HUES48 (cell line): ENCODE measurements around the gene TLR4.

Experiments used
- H3K27ac ChIP-seq: one replicate; pipeline ENCODE4 v1.7.0; 2013; ENCODE audit warnings: low read depth, low read length, inconsistent platforms
- H3K27me3 ChIP-seq: 2 replicates; pipeline ENCODE4 v1.6.1; 2013; ENCODE audit warnings: mild to moderate bottlenecking, low read length; ENCODE audit not compliant: control insufficient read depth, insufficient read depth
- H3K36me3 ChIP-seq: 2 replicates; pipeline ENCODE4 v1.6.1; 2013; ENCODE audit warnings: low read length; ENCODE audit not compliant: control insufficient read depth, insufficient read depth
- H3K4me1 ChIP-seq: 2 replicates; pipeline ENCODE4 v1.6.1; 2013; ENCODE audit warnings: mild to moderate bottlenecking, low read length; ENCODE audit not compliant: control insufficient read depth, insufficient read depth
- H3K4me3 ChIP-seq: 2 replicates; pipeline ENCODE4 v1.5.1; 2013; ENCODE audit warnings: mild to moderate bottlenecking, low read depth, low read length
- H3K9ac ChIP-seq: 2 replicates; pipeline ENCODE4 v1.6.1; 2013; ENCODE audit warnings: mild to moderate bottlenecking, low read depth, low read length, moderate library complexity
- H3K9me3 ChIP-seq: 2 replicates; pipeline ENCODE4 v1.6.1; 2013; ENCODE audit warnings: low read length; ENCODE audit not compliant: control insufficient read depth, insufficient read depth

Gene TLR4

GRCh38 chr9:117714282-117714681 is 10.1 kb downstream of the TLR4 start:
- H3K9ac ChIP-seq = no peak overlapping the region
- H3K9me3 ChIP-seq = no peaks in the 10 kb centered on the region
- H3K4me1 ChIP-seq = no peaks in the 10 kb centered on the region
- H3K4me3 ChIP-seq = no peak overlapping the region
- H3K36me3 ChIP-seq = no peaks in the 10 kb centered on the region
- no peaks in the 10 kb centered on the region for H3K27me3 ChIP-seq
- no peak overlapping the region for H3K27ac ChIP-seq

- Histone ChIP-seq H3K4me3 (no peak overlapping the region), H3K9ac (no peak overlapping the region), H3K27ac (no peak overlapping the region), H3K36me3 (no peaks in the 10 kb centered on the region), H3K27me3 (no peaks in the 10 kb centered on the region), H3K4me1 (no peaks in the 10 kb centered on the region), H3K9me3 (no peaks in the 10 kb centered on the region)
These were observed 11.3 kb downstream of the TLR4 start for GRCh38 chr9:117715411-117715989.

GRCh38 chr9:117718085-117718484 is 13.9 kb downstream of the TLR4 start:
- Histone ChIP-seq H3K9ac (no peak overlapping the region), H3K27me3 (no peaks in the 10 kb centered on the region), H3K4me1 (no peaks in the 10 kb centered on the region), H3K27ac (no peak overlapping the region), H3K36me3 (no peaks in the 10 kb centered on the region), H3K9me3 (no peaks in the 10 kb centered on the region), H3K4me3 (no peak overlapping the region)

- H3K27ac ChIP-seq = no peak overlapping the region
These were observed 14.5 kb downstream of the TLR4 start for GRCh38 chr9:117718701-117719100.

GRCh38 chr9:117719161-117719920 is 15.1 kb downstream of the TLR4 start:
- H3K36me3 ChIP-seq = no peaks in the 10 kb centered on the region
- no peak overlapping the region for H3K4me3 ChIP-seq
- H3K27ac ChIP-seq = no peak overlapping the region
- H3K4me1 ChIP-seq = no peaks in the 10 kb centered on the region
- H3K27me3 ChIP-seq = no peaks in the 10 kb centered on the region
- H3K9ac ChIP-seq = no peak overlapping the region
- H3K9me3 ChIP-seq = no peaks in the 10 kb centered on the region

More at GRCh38 chr9:117718701-117719100, 14.5 kb downstream of the TLR4 start:
- H3K4me1 ChIP-seq = no peaks in the 10 kb centered on the region
- H3K4me3 ChIP-seq = no peak overlapping the region
- no peaks in the 10 kb centered on the region for H3K36me3 ChIP-seq
- H3K9ac ChIP-seq = no peak overlapping the region
- no peaks in the 10 kb centered on the region for H3K9me3 ChIP-seq
- H3K27me3 ChIP-seq = no peaks in the 10 kb centered on the region

- Histone ChIP-seq H3K27me3 (no peaks in the 10 kb centered on the region), H3K9ac (no peak overlapping the region), H3K36me3 (no peaks in the 10 kb centered on the region), H3K4me3 (no peak overlapping the region), H3K9me3 (no peaks in the 10 kb centered on the region), H3K27ac (no peak overlapping the region), H3K4me1 (no peaks in the 10 kb centered on the region)
These were observed 15.9 kb downstream of the TLR4 start for GRCh38 chr9:117720066-117720465.

GRCh38 chr9:117720555-117720954 is 16.4 kb downstream of the TLR4 start:
- Histone ChIP-seq H3K36me3 (no peaks in the 10 kb centered on the region), H3K27me3 (no peaks in the 10 kb centered on the region), H3K27ac (no peak overlapping the region), H3K9me3 (no peaks in the 10 kb centered on the region), H3K4me3 (no peak overlapping the region), H3K4me1 (no peaks in the 10 kb centered on the region), H3K9ac (no peak overlapping the region)

GRCh38 chr9:117720987-117721386 is 16.8 kb downstream of the TLR4 start:
- H3K9me3 ChIP-seq = no peaks in the 10 kb centered on the region
- H3K9ac ChIP-seq = no peak overlapping the region
- no peaks in the 10 kb centered on the region for H3K27me3 ChIP-seq
- H3K4me3 ChIP-seq = no peak overlapping the region
- no peak overlapping the region for H3K27ac ChIP-seq
- H3K36me3 ChIP-seq = no peaks in the 10 kb centered on the region
- no peaks in the 10 kb centered on the region for H3K4me1 ChIP-seq

GRCh38 chr9:117722108-117722761 is 18.0 kb downstream of the TLR4 start:
- H3K9ac ChIP-seq = no peak overlapping the region
- H3K4me3 ChIP-seq = no peak overlapping the region
- no peaks in the 10 kb centered on the region for H3K36me3 ChIP-seq
- no peaks in the 10 kb centered on the region for H3K27me3 ChIP-seq
- no peaks in the 10 kb centered on the region for H3K9me3 ChIP-seq
- H3K27ac ChIP-seq = no peak overlapping the region
- no peaks in the 10 kb centered on the region for H3K4me1 ChIP-seq

GRCh38 chr9:117723986-117724625 is 19.9 kb downstream of the TLR4 start:
- Histone ChIP-seq H3K27ac (no peak overlapping the region), H3K9me3 (no peaks in the 10 kb centered on the region), H3K4me3 (no peak overlapping the region), H3K4me1 (no peaks in the 10 kb centered on the region), H3K36me3 (no peaks in the 10 kb centered on the region), H3K9ac (no peak overlapping the region), H3K27me3 (no peaks in the 10 kb centered on the region)

GRCh38 chr9:117725426-117725887 is 21.3 kb downstream of the TLR4 start:
- Histone ChIP-seq H3K9me3 (no peaks in the 10 kb centered on the region), H3K27me3 (no peaks in the 10 kb centered on the region), H3K27ac (no peak overlapping the region), H3K4me3 (no peak overlapping the region), H3K4me1 (no peaks in the 10 kb centered on the region), H3K9ac (no peak overlapping the region), H3K36me3 (no peaks in the 10 kb centered on the region)
